Loucy (cell line): ENCODE results near the gene INSIG2.

Experiments
- CTCF ChIP-seq: fragments of 200-600 bp; sonication (generic); conservative IDR thresholded peaks from 2 replicates; pipeline ENCODE4 v1.5.1; 2014; ENCODE audit warnings: mild to moderate bottlenecking, antibody characterized with exemption, low read length
- EZH2phosphoT487 ChIP-seq: fragments of 200-600 bp; IDR thresholded peaks from 2 replicates; pipeline ENCODE4 v1.6.1; 2018; ENCODE audit warnings: antibody characterized with exemption, mild to moderate bottlenecking, moderate library complexity, borderline replicate concordance

DNA sequence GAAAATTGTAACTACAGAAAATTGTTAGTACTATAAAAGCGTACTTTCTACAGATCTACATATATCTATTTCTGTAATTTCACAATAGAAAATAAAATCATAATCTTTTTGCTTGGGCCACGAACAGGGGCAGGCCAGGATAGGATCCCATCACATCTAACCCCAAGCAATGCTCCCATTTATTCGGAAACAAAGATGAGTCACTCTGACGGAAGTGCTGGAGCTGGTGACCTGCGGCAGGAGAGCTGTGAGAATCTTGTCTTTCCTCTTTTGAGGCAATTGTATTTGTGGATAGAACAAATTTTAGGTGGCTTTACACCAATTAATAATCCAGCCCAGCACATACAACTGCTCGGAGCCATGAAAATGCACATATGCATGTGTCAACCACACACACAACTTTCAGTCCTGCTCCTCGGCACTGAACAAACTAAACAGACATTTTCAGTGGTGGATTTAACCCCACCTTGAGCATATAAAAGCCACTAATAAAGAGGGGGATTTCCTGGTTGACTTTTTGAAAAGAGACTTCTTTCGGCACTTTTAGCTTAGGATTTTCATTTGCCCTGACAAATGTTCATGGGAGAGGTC is 22.3 kb upstream of the INSIG2 start:
- no peak for TF ChIP-seq EZH2phosphoT487
- no peak for TF ChIP-seq CTCF
